GM21619 (cell line): ENCODE measurements around the gene LPIN1.
A peak's percentile ranks its signal among the peaks of the same experiment; 100 is the strongest.
"Not testable (repeated sequence)": the region's sequence is repeated elsewhere in the genome, so short reads cannot be mapped to it uniquely, and the experiment has no call there.

Experiments used
- ATAC-seq: cut with Tn5 transposase; IDR thresholded peaks from one replicate; pipeline ENCODE4 v1.9.1; 2021; ENCODE audit not compliant: unreplicated experiment

Gene LPIN1

GRCh38 chr2:11759182-11759975 lies 12.9 kb downstream of the LPIN1 start:
- ATAC-seq: not testable (repeated sequence)

GRCh38 chr2:11761259-11761658 lies 14.8 kb downstream of the LPIN1 start:
- ATAC-seq: no peak

- no peak for ATAC-seq
These were observed 15.6 kb downstream of the LPIN1 start for GRCh38 chr2:11762031-11762430.

- no peak for ATAC-seq
These were observed 16.5 kb downstream of the LPIN1 start for GRCh38 chr2:11762799-11763461.

- no peak for ATAC-seq
These were observed 17.9 kb downstream of the LPIN1 start for GRCh38 chr2:11764359-11764758.

- ATAC-seq: no peak
These were observed 18.5 kb downstream of the LPIN1 start for GRCh38 chr2:11764920-11765319.

GRCh38 chr2:11765501-11765900 lies 19.1 kb downstream of the LPIN1 start:
- no peak for ATAC-seq

GRCh38 chr2:11766016-11766415 lies 19.6 kb downstream of the LPIN1 start:
- no peak for ATAC-seq

- ATAC-seq: no peak
These were observed 21.3 kb downstream of the LPIN1 start for GRCh38 chr2:11767779-11768178.

GRCh38 chr2:11768946-11769345 lies 22.5 kb downstream of the LPIN1 start:
- no peak for ATAC-seq

GRCh38 chr2:11769516-11769915 lies 23.1 kb downstream of the LPIN1 start:
- ATAC-seq: no peak

- ATAC-seq: no peak
These were observed 24.2 kb downstream of the LPIN1 start for GRCh38 chr2:11770531-11771188.

- ATAC-seq: no peak
These were observed 25.7 kb downstream of the LPIN1 start for GRCh38 chr2:11771971-11772615.

- ATAC-seq: no peak
These were observed 26.7 kb downstream of the LPIN1 start for GRCh38 chr2:11773111-11773510.

- ATAC-seq: no peak
These were observed 27.5 kb downstream of the LPIN1 start for GRCh38 chr2:11773747-11774525.

- no peak for ATAC-seq
These were observed 28.2 kb downstream of the LPIN1 start for GRCh38 chr2:11774600-11774999.

- peak; percentile 84 for ATAC-seq
These were observed 29.0 kb downstream of the LPIN1 start for GRCh38 chr2:11775384-11775783.

- ATAC-seq: no peak
These were observed 30.8 kb downstream of the LPIN1 start for GRCh38 chr2:11777066-11777782.

GRCh38 chr2:11777886-11778415 lies 31.5 kb downstream of the LPIN1 start:
- no peak for ATAC-seq

- ATAC-seq: no peak
These were observed 32.0 kb downstream of the LPIN1 start for GRCh38 chr2:11778416-11778815.
